GM18861 (cell line): ENCODE measurements around the gene FAM81A.
"Not testable (repeated sequence)": the region's sequence is repeated elsewhere in the genome, so short reads cannot be mapped to it uniquely, and the experiment has no call there.

Experiments
- ATAC-seq: cut with Tn5 transposase; IDR thresholded peaks from one replicate; pipeline ENCODE4 v1.9.1; 2021; ENCODE audit not compliant: unreplicated experiment

The FAM81A gene

DNA sequence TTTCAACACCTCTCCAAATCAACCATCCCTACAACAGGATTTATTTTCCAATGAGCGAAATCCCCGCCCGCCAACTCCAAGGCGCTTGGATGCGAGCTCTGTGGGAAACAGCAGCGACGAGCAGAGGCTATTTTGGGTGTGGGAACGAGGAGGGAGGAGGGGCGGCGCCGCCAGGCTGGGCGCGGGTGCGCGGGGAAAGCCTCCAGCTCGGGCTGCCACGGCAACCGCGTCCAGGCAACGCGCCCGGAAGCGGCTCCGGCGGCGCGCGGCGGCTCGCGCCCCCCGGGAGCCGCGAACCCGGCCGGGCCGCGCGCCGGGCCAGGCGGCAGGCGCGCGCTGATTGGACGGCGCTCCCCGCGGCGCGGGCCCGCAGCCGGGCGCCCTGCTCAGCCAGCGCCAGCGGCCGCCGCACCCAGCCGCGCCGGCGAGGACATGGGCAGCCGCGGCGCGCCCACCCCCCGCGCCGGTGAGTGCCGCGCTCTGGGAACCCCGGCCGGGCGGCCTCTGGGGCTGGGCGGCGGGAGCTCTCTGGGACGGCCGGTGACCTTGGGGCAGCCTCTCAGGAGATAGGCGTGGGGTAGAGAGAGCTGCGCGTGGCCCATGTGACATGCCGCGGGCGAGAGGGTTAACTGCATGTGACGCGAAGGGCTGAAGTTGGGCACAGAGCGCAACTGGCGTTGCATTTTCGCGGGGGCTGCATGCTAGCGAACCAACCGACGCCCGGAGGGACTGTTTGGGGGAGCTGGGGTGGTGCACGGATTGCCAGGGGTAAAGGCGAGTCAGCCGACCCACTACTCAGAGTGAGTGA lies at the start of gene FAM81A:
TSS of gene FAM81A (plus strand) at position 370 of the 808 bp plus-strand sequence. CDS start 20,441 bp downstream, outside the sequence.
- peak; percentile 68 for ATAC-seq

DNA sequence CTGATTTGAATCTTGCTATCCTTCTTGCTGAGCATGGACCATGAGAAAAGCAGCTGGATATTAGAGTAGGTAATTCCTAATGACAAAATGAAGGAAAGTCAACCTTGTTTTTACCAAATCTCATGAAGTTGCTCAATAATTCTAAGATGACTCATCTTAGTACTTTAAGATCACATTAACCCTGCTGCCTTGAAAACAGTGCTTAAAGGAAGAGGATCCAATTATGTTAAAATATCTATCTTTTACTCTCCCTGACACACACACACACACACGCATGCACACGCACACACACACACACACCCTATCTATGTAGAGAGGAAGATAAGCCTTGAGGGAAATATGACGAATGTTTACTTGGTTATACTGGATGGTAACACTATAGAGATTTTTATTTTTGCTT lies 49.3 kb upstream of the FAM81A start:
- no peak for ATAC-seq

DNA sequence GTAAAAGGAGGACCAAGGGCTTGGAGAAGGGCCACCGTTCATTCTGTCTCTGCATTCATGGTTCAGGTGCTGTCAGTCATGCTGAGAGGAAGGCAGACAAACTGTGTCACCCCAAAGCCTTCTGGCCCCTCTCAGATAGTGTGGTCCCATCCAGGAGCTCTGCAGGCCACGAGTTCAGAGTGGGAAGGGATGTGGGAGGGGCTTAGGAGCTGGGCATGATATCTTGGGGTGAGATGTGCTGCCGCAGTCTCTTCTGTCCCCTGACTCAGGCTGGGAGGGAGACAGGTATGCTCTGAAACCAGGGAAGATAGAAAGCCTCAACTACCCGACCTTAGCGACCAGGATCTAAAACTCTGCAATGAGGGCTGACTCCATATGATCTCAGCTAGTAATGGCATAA lies 45.7 kb upstream of the FAM81A start:
- ATAC-seq = no peak

DNA sequence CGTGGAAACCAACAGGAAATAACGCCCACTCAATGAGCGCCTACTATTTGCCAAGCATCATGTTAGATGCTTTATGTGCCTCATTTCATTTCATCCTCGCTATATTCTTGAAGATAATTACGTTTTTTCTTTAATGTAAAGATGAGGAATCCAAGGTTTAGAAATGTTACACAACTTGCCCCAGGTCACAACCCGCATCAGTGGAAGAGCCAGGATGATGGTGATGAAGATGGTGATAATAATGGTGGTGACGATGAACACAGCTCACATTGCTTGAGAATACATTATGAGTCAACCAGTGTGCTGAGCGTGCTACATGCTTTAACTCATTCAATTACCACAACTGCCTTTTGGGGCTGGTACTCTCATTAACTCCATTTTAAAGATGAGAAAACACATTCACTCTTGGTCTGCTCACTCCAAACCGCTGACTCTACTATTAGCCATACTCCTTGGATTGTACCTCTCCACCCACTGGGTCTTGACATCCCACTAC lies 43.8 kb upstream of the FAM81A start:
- no peak for ATAC-seq

DNA sequence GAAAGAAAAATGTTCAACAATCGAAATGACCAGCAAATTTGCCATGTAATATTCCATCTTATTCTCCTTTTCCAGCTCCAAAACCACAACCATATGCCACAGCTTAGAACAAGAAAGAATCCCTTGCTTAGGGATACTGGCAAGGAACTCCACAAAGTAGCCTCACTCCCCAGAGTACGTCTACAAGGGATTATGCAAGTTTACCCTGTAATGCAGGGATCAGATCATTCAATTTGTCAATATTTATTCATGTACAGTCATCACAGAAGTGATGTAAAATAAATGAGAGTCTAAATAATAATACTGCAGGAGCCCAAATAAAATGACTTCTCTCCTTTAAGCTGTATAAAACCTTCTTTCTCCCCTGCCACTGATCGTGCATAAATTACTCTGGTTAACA lies 41.8 kb upstream of the FAM81A start:
- no peak for ATAC-seq

DNA sequence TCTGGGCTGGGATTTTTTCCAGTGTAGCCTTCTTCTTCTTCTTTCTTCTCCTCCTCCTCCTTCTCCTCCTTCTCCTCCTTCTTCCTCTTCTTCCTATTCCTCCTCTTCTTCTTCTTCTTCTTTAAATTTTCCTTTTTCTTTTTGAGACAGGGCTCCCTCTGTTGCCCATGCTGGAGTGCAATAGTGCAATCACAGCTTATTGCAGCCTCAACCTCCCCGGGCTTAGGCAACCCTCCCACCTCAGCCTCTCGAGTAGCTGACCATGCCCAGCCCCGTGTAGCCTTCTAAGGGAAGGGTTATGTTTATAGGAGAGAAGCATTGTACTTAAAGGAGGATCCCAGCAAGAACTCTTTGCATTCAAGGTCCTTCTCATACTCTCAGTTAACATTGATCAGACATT lies 41.3 kb upstream of the FAM81A start:
- no peak for ATAC-seq

DNA sequence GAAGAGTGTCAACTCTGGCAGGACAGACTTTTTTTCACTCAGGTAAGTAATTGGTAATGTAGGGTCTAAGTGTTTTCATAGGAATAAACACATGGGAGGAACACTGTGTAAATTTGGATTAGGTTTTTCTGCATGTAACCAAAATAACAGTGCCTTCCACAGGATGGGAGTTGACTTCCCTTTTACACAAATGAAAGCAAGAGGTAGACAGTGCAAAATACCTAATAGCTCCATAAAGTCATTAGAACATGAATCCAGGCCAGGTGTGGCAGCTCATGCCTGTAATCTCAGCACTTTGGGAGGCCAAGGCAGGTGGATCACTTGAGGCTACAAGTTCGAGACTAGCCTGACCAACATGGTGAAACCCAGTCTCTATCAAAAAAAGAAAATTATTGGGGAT lies 39.8 kb upstream of the FAM81A start:
- ATAC-seq = no peak

DNA sequence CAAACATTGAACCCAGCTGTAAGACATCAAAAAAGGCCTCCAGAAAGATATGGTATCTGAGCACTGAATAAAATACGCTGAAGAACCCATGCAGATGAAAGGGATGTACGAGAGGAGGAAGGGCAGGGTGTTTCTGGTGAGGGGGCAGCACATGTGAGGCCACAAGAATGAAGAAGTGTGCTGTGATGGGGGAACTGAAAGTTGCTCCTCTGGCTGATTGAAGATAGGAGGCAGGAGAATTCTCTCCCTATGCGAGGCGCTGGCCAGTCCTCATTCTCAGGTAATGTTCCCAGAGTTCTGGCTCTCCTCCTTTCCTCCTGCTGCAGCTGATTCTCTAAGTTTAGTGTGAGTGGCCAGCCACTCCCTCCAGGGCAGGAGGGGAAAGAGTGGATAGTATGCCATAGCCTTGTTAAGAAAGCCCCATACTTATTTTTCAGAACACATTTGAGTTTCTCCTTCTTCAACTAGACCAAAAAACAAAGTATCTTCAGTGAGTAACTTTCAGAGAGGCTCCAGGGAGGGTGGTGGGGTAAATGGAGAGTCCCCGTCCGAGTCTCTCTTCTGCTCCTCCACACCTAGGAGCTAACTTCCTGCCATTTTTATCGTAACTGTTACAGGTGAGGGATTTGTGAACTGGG lies 38.4 kb upstream of the FAM81A start:
- peak; percentile 73 for ATAC-seq

DNA sequence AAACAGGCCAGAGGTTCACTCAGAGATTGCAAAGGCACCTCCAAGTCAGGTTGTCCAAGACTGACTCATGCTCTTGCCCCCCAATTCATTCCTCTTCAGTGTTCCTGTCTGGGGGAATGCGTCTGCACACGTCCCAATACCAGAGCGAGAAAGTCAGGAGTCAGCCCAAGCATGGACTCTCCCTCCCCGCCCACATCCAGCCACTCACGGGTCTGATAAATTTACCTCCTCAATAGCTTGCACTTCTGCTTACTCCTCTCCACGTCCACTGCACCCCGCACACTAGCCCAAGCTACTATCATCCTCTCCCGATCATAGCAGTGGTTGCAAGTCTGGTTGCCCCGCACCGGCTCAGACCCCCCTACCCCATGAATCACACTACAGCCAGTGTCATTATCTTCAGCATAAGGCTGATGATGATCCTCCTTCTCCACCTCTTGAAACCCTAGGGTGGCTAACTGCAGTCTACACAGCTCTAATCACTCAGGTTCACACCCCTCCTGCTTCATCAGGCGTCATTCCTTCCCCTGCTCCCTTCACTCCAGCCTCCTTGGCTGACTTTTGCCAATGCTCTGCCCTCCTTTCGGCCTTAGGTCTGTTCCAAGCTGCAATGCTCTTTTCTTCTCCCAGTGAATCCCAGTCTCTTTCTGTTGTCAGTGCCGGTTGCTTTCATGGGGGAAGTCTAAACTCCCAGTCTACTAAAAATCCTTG lies 37.7 kb upstream of the FAM81A start:
- no peak for ATAC-seq

DNA sequence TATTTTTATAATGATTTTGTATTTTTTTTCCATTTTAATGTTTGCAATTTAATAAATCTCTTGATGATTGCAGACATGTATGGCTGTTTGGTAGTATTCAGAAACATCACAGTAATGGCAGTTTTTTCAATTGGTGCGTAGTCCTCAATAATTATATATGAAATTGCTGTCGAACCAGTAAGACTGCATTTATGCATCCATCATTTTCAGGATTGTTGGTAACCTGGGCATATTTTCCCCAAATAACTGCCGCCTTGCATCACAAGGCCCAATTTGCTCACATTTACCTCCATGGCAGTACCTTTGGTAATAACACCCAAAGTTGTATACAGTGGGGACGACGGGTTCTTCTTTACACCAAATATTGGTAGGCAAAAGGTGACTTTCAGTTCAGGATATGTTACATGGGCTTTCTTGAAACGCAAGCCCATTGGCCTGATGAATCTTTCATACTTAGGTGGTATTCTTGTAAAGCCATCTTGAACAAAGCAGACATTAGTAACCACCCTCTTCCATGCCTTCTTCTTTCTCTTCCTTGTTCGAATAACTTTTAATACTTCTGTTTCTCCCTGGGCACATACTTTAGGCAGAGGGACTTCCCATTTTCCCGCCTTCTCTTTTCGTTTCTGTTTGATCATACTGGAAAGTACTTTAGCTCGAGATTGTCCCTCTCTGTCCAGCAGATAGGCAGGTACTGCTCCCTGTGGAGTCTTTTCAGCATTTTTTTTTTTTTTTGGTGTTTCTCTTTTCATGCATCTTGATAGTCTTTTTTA lies 36.7 kb upstream of the FAM81A start:
- ATAC-seq = not testable (repeated sequence)

DNA sequence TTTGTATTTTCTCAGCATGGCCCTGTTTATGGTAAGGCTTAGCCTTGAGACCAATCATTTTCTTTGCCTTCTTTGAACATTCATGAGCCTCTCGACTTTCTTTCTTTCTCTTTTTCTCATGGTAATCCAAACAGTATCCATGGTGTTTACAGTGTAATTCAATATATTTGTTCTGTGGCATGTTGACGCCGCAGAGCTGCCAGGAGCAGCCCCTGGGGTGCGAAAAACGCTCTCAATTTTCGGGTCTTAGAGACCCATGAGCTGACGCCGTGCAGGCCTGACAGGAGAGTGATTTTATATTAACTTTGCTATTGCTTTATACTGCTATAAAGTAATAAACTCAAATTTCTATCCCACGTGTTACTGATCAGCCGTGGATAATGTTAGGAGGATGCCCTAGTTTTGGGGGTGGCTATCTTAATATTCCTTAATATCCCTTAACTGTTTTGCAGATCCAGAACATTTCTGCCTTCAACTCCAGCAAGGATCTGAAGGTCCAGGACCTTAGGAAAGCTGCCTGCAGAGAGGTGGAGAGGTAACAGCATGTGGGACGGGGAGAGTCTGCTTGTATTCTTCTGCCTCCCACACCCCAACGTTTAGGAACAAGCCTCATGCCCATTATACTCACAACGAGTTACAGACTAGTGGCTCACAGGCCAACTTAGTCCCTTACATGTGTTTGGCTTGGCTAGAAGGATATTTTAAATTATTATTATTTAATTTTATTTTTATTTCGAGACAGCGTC lies 36.0 kb upstream of the FAM81A start:
- no peak for ATAC-seq

DNA sequence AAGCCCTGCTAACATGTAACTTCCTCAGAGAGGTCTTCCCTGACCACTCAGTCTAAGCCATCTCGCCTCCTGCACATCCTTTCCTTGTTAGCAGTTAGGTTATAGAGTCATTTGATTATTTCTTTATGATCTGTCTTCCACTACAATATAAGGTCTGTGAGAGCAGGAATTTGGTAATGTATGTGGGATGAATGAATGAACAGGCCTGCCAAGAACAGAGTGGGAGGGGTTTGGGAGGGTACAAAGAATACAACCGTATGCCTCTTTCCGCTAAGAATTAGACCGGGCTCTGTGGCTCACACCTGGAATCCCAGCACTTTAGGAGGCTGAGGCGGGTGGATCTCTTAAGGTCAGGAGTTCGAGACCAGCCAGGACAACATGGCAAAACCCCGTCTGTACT lies 32.9 kb upstream of the FAM81A start:
- no peak for ATAC-seq

DNA sequence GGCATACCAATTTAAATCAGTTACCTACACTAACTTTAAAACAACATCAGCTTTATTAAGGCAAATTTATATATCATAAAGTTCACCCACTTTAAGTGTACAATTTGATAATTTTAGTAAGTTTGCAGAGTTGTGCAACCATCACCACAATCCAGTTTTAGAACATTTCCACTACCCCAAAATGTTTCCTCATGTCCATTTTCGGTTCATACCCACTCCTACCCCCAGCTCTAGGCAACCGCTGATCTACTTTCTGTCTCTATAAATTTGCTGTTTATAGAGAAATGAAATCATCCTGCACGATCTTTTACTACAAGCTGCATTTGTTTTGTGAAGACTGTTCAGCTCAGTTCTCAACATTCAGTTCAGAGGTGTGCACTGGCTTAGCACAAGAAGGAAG lies 31.5 kb upstream of the FAM81A start:
- no peak for ATAC-seq

DNA sequence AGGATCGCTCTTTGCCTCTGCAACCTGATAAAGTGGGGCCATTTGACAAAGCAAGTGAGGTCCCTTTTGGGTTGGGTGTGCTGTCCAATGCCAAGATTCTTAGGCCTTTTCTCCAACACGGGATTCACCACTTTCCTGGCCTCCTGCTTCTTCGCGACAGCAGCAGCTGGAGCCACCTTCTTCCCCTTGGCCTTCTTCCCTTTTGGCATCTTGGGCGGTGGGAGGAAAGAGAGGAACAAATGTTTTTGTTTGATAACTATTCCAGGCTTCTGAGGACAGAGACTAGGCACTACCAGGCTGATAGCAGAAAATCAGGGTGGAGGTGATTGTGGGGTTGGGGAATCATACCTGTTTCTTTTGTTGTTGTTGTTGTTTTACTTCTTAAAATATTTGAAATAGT lies 30.0 kb upstream of the FAM81A start:
- no peak for ATAC-seq

DNA sequence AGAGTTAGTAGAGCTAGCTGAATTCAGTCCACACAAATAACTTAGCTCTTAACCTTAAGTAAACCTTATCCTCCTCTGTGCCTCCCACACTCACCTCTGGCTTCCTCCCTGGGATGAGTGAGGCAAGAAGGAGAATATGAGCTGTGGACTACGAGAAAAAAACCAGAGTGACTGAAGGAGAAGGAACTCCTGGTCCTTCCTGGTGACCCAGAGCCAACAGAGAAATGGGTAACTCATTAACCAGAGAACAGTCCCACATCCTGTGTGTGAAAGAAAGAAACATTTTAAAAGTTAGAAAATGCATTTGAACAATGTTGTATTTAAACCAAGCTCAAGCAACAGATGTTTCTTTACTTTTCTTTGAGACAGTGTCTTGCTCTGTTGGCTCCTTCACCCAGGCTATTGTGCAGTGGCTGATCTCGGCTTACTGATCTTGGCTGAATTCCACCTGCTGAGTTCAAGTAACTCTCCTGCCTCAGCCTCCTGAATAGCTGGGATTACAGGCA lies 27.5 kb upstream of the FAM81A start:
- peak; percentile 27 for ATAC-seq

DNA sequence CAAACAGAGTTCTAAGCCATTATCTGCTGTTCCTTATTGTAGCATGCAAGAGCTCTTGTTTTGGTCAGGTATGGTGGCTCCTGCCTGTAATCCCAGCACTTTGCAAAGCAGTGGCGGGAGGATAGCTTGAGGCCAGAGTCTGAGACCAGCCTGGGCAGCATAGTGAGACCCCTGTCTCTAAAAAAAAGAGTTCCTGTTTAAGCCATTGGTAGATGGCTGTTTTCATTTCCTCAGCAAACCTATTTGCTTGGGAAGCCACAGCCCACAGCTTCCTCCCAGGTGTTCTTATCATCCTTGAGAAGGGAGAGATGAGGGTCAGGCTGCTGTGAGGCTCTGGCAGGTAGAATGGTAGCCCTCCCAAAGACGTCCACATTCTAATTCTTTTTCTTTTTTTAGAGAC lies 24.4 kb upstream of the FAM81A start:
- no peak for ATAC-seq

DNA sequence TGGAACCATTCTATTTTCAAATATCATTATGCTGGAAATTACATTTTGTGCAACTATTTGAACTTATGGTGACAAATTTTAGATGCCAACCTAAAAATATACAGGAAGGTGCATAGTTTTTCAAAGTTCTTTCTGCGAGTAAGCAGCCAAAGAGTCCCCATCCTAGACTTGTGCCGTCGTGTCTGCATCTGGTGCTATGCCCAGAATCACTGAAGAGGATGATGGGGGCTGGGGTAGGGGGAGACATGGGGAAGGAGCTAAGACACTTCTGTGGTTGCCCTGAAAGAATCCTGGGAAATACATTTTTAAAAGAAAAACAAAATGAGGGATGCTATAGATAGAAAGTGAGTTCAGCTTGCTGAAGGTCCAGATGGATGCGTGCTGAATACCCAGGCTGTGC lies 21.2 kb upstream of the FAM81A start:
- ATAC-seq = no peak

DNA sequence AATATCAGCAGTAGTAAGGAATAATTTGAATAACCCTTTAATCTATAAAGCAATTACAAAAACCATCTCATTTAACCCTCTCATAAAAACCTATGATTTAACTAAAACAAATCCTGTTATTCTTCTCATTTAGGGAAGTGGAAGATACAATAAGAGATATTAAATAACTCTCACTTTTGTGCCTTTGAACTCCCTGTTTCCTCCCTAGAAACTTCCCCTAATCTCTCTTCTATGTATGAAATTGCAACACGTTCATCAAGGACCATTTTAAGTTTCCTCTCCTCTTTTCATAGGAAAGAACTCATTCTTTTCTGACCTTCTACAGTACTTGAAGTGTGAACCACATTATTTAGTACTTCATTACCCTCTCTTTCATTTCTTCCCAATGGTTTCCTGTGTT lies 18.8 kb upstream of the FAM81A start:
- no peak for ATAC-seq

DNA sequence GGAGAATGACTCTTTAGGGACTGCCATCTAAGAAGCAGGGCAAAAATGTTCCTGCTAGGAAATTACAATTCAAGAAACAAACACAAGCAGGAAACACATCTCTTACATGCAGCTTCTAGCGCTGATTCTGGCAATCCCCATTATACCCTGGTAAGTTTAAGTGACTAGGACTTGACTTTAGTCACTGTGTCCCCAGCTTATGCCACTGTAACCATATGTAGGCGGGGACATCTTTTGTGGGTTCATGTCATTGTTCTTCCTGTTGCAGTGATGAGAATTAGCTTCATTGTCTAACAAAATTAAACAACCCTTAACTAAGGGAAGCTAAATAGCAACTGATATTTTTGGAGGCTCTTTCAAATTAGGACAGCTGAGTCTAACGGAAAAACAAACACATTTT lies 17.9 kb upstream of the FAM81A start:
- no peak for ATAC-seq

DNA sequence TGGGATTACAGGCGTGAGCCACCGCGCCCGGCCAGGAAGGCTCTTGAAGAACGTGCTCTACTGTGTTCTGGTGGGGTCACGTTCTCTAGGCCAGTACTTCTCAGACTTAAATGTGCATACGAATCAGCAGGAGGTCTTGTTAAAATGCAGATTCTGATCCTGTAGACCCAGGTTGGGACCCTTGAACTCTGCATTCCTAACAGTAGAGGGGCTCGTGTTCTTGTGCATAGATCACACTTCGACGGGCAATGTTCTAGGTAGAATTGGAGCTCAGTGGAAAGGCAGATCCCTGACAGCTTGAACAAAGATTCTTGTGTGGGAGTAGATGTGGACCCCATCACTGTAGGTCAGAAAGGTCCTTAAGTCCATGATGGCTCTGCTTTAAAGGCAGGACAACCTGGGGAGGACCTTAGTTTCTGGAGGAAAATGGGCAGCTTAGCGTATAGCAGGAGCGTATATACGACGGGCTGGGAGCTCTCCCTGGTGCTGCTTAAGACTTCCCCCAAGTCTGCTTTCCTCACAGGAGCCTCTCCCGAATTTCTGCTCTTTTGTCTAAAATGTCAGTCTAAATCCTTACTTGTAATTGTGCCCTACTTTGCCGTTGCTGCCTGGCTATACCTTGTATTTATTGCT lies 16.9 kb upstream of the FAM81A start:
- ATAC-seq = no peak
